ENCODE data around the gene PACS2.

- TF ChIP-seq CSDC2 (CRISPR knock-in tag; IDR thresholded peaks at IDR 0.05) = no peak
- TF ChIP-seq TOX (CRISPR knock-in tag; IDR thresholded peaks at IDR 0.05; ENCODE audit: borderline replicate concordance) = no peak
- TF ChIP-seq ZFP3 (CRISPR knock-in tag; IDR thresholded peaks at IDR 0.05) = no peak
- no peak for TF ChIP-seq ARNTL (CRISPR knock-in tag; IDR thresholded peaks at IDR 0.05; ENCODE audit: borderline replicate concordance, low read depth)
- no peak for TF ChIP-seq PATZ1 (CRISPR knock-in tag; IDR thresholded peaks at IDR 0.05; ENCODE audit: borderline replicate concordance)
Measured at GRCh38 chr14:105334383-105335230, 20.1 kb downstream of the PACS2 start.
